HEK293 (cell line): ENCODE measurements around the gene TMEM164.

Experiments
- CTCF ChIA-PET: fragments of 350-600 bp; formaldehyde crosslinking; extraction: SDS; loops from one replicate; lab custom pipeline; 2021; ENCODE audit warnings: antibody characterized with exemption; lab: Yijun Ruan, JAX
- POLR2A ChIA-PET: fragments of 300-600 bp; formaldehyde crosslinking; extraction: SDS; loops from one replicate; lab custom pipeline; 2020; ENCODE audit warnings: antibody characterized with exemption, inconsistent platforms; lab: Yijun Ruan, JAX
- H3K27ac ChIP-seq: fragments of 200-500 bp; sonication (Bioruptor generic); 2 replicates; pipeline ENCODE4 v1.5.1; 2014; ENCODE audit warnings: low read depth, low read length, control low read depth, inconsistent platforms; ENCODE audit errors: extremely low read depth
- H3K36me3 ChIP-seq, 2 experiments: fragments of 200-500 bp in 1 of 2; sonication (Bioruptor generic) in 1 of 2; 1 replicate in 1 of 2; 2 replicates in 1 of 2; pipeline ENCODE4 v1.5.1; 2014 to 2017; ENCODE audit warnings: inconsistent platforms in 2 of 2, low read length in 2 of 2; ENCODE audit not compliant: control insufficient read depth in 2 of 2, insufficient read depth in 1 of 2
- H3K4me1 ChIP-seq: fragments of 200-500 bp; sonication (Bioruptor generic); 2 replicates; pipeline ENCODE4 v1.5.1; 2014; ENCODE audit warnings: mild to moderate bottlenecking, low read length, inconsistent platforms; ENCODE audit not compliant: control insufficient read depth, insufficient read depth
- H3K4me3 ChIP-seq: 2 replicates; pipeline ENCODE4 v1.5.1; 2011; ENCODE audit warnings: low read depth, mild to moderate bottlenecking, control low read depth, low read length, moderate library complexity
- H3K9me3 ChIP-seq: fragments of 200-500 bp; sonication (Bioruptor generic); 2 replicates; pipeline ENCODE4 v1.5.1; 2014; ENCODE audit warnings: low read depth, low read length, inconsistent platforms; ENCODE audit not compliant: control insufficient read depth, insufficient read depth
- KLF16 ChIP-seq: fragments of 450-650 bp; formaldehyde crosslinking; IDR thresholded peaks from 2 replicates; pipeline ENCODE4 v1.5.1; 2017; ENCODE audit warnings: missing biosample characterization, missing genetic modification characterization
- ZBTB21 ChIP-seq: fragments of 450-650 bp; formaldehyde crosslinking; IDR thresholded peaks from 2 replicates; pipeline ENCODE4 v1.5.1; 2017; ENCODE audit warnings: missing biosample characterization, missing genetic modification characterization
- ZFHX2 ChIP-seq: fragments of 450-650 bp; formaldehyde crosslinking; conservative IDR thresholded peaks from 2 replicates; pipeline ENCODE4 v1.5.1; 2016; ENCODE audit warnings: missing biosample characterization, missing genetic modification characterization
- ZNF114 ChIP-seq: fragments of 450-650 bp; formaldehyde crosslinking; IDR thresholded peaks from 2 replicates; pipeline ENCODE4 v1.5.0; 2017; ENCODE audit warnings: missing biosample characterization, missing genetic modification characterization
- ZNF350 ChIP-seq: fragments of 450-650 bp; formaldehyde crosslinking; IDR thresholded peaks from 2 replicates; pipeline ENCODE4 v1.5.0; 2017; ENCODE audit warnings: missing biosample characterization, mild to moderate bottlenecking, missing genetic modification characterization
- ZNF404 ChIP-seq: fragments of 450-650 bp; formaldehyde crosslinking; IDR thresholded peaks from 2 replicates; pipeline ENCODE4 v1.5.1; 2017; ENCODE audit warnings: missing biosample characterization, missing genetic modification characterization
- ZNF433 ChIP-seq: fragments of 450-650 bp; formaldehyde crosslinking; IDR thresholded peaks from 2 replicates; pipeline ENCODE4 v1.5.1; 2016; ENCODE audit warnings: missing biosample characterization, missing genetic modification characterization, low read depth
- TF ChIP-seq, protein P1 (sequence below): fragments of 450-650 bp; IDR thresholded peaks from 2 replicates; pipeline ENCODE4 v1.5.1; 2018; ENCODE audit warnings: missing biosample characterization, missing genetic modification characterization
- TF ChIP-seq, protein P2 (sequence below): fragments of 450-650 bp; formaldehyde crosslinking; IDR thresholded peaks from 2 replicates; pipeline ENCODE4 v1.5.1; 2017; ENCODE audit warnings: missing biosample characterization, missing genetic modification characterization
- TF ChIP-seq, protein P3 (sequence below): fragments of 450-650 bp; formaldehyde crosslinking; IDR thresholded peaks from 2 replicates; pipeline ENCODE4 v1.5.1; 2016; ENCODE audit warnings: missing biosample characterization, missing genetic modification characterization
- TF ChIP-seq, protein P4 (sequence below): fragments of 450-650 bp; formaldehyde crosslinking; IDR thresholded peaks from 2 replicates; pipeline ENCODE4 v1.5.1; 2016; ENCODE audit warnings: missing biosample characterization, missing genetic modification characterization
- TF ChIP-seq, protein P5 (sequence below): fragments of 450-650 bp; formaldehyde crosslinking; IDR thresholded peaks from 2 replicates; pipeline ENCODE4 v1.5.1; 2016; ENCODE audit warnings: missing biosample characterization, missing genetic modification characterization
- TF ChIP-seq, protein P6 (sequence below): fragments of 450-650 bp; formaldehyde crosslinking; conservative IDR thresholded peaks from 2 replicates; pipeline ENCODE4 v1.5.1; 2016; ENCODE audit warnings: low read depth, missing biosample characterization, missing genetic modification characterization

TMEM164 gene

DNA sequence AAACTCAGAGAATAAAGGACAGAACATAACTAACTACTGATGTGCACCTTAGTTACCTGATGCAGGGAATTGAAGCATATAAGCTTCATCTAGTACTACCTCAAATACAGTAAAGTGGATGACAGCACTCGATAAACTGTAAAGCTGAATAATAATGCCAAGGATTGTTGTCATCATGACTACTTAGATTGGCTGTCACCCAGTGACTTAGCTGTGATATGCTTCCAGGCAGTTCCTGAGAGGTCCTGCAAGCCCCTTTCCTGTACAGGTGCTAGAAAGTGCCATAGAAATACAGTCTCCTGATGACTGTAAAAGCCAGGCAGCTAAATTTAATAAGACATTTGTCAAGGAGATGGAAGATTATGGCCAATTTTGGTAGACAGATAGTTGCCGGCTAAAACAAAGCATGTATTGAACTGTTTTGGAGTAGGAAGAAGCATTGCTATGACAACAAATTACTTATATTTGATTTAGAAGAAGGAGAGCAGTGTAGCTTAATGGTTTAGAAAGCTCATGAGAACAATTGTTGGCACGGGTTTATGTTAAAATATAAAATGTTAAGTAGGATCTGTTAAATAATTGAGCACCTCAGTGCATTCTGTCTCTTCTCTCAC lies 29.7 kb downstream of the TMEM164 start:
- ChIA-PET POLR2A (no interaction called here), CTCF (interaction anchor here (0.5 to 1.3 kb wide), 4 partner anchors 13 to 375 kb away, joined by 3 read pairs; no protein-coding TSS in a partner anchor)
- H3K4me3 ChIP-seq, result no peak overlapping the region
- no peak overlapping the region for H3K27ac ChIP-seq
- H3K36me3 ChIP-seq, result no peaks in the 10 kb centered on the region
- no peaks in the 10 kb centered on the region for H3K9me3 ChIP-seq
- TF ChIP-seq ZNF404 (tag by site-specific recombination), result no peak
- peaks cover 5% of the 10 kb centered on the region; the same call in 1 of the 2 replicates for H3K4me1 ChIP-seq

DNA sequence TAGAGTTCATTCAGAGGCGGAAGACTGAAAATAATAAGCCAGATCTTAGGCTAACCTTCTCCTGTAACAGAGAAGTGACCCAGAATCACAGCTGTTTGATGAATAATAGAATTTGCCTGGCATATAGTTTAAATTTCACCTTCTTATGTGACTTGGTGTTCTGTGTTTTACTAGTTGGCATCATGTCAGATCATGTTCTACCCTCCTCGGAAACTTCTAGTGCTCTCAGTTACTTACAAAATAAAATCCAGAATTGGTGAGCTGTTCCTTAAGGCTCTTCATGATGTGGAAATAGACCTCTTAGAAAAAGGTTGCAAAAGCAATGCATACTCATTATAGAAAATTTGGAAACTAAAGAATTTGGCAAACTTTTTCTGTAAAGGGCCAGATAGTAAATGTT lies 31.1 kb downstream of the TMEM164 start:
- POLR2A ChIA-PET, result no interaction called here
- Histone ChIP-seq H3K4me3 (no peak overlapping the region), H3K27ac (no peak overlapping the region), H3K36me3 (no peaks in the 10 kb centered on the region), H3K4me1 (peaks cover 5% of the 10 kb centered on the region; the same call in 1 of the 2 replicates), H3K9me3 (no peaks in the 10 kb centered on the region)
- CTCF ChIA-PET, result interaction anchor here (0.6 kb wide), 1 partner anchor 86 kb away, joined by 3 read pairs; no protein-coding TSS in a partner anchor
- TF ChIP-seq ZFHX2 (tag by site-specific recombination), result no peak
- TF ChIP-seq, protein P1, sequence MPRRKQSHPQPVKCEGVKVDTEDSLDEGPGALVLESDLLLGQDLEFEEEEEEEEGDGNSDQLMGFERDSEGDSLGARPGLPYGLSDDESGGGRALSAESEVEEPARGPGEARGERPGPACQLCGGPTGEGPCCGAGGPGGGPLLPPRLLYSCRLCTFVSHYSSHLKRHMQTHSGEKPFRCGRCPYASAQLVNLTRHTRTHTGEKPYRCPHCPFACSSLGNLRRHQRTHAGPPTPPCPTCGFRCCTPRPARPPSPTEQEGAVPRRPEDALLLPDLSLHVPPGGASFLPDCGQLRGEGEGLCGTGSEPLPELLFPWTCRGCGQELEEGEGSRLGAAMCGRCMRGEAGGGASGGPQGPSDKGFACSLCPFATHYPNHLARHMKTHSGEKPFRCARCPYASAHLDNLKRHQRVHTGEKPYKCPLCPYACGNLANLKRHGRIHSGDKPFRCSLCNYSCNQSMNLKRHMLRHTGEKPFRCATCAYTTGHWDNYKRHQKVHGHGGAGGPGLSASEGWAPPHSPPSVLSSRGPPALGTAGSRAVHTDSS, result no peak
- TF ChIP-seq, protein P2, sequence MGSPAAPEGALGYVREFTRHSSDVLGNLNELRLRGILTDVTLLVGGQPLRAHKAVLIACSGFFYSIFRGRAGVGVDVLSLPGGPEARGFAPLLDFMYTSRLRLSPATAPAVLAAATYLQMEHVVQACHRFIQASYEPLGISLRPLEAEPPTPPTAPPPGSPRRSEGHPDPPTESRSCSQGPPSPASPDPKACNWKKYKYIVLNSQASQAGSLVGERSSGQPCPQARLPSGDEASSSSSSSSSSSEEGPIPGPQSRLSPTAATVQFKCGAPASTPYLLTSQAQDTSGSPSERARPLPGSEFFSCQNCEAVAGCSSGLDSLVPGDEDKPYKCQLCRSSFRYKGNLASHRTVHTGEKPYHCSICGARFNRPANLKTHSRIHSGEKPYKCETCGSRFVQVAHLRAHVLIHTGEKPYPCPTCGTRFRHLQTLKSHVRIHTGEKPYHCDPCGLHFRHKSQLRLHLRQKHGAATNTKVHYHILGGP, result no peak
- TF ChIP-seq, protein P3, sequence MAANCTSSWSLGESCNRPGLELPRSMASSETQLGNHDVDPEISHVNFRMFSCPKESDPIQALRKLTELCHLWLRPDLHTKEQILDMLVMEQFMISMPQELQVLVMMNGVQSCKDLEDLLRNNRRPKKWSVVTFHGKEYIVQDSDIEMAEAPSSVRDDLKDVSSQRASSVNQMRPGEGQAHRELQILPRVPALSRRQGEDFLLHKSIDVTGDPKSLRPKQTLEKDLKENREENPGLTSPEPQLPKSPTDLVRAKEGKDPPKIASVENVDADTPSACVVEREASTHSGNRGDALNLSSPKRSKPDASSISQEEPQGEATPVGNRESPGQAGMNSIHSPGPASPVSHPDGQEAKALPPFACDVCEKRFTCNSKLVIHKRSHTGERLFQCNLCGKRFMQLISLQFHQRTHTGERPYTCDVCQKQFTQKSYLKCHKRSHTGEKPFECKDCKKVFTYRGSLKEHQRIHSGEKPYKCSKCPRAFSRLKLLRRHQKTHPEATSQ (tag by site-specific recombination), result no peak
- no peak for TF ChIP-seq ZBTB21
- TF ChIP-seq ZNF114 (tag by site-specific recombination), result no peak
- no peak for TF ChIP-seq KLF16 (tag by site-specific recombination)
- TF ChIP-seq, protein P4, sequence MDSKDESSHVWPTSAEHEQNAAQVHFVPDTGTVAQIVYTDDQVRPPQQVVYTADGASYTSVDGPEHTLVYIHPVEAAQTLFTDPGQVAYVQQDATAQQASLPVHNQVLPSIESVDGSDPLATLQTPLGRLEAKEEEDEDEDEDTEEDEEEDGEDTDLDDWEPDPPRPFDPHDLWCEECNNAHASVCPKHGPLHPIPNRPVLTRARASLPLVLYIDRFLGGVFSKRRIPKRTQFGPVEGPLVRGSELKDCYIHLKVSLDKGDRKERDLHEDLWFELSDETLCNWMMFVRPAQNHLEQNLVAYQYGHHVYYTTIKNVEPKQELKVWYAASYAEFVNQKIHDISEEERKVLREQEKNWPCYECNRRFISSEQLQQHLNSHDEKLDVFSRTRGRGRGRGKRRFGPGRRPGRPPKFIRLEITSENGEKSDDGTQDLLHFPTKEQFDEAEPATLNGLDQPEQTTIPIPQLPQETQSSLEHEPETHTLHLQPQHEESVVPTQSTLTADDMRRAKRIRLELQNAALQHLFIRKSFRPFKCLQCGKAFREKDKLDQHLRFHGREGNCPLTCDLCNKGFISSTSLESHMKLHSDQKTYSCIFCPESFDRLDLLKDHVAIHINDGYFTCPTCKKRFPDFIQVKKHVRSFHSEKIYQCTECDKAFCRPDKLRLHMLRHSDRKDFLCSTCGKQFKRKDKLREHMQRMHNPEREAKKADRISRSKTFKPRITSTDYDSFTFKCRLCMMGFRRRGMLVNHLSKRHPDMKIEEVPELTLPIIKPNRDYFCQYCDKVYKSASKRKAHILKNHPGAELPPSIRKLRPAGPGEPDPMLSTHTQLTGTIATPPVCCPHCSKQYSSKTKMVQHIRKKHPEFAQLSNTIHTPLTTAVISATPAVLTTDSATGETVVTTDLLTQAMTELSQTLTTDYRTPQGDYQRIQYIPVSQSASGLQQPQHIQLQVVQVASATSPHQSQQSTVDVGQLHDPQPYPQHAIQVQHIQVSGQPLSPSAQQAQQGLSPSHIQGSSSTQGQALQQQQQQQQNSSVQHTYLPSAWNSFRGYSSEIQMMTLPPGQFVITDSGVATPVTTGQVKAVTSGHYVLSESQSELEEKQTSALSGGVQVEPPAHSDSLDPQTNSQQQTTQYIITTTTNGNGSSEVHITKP (tag by site-specific recombination), result no peak
- TF ChIP-seq ZNF350 (tag by site-specific recombination), result no peak
- TF ChIP-seq, protein P5, sequence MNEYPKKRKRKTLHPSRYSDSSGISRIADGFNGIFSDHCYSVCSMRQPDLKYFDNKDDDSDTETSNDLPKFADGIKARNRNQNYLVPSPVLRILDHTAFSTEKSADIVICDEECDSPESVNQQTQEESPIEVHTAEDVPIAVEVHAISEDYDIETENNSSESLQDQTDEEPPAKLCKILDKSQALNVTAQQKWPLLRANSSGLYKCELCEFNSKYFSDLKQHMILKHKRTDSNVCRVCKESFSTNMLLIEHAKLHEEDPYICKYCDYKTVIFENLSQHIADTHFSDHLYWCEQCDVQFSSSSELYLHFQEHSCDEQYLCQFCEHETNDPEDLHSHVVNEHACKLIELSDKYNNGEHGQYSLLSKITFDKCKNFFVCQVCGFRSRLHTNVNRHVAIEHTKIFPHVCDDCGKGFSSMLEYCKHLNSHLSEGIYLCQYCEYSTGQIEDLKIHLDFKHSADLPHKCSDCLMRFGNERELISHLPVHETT (tag by site-specific recombination), result no peak
- TF ChIP-seq, protein P6, sequence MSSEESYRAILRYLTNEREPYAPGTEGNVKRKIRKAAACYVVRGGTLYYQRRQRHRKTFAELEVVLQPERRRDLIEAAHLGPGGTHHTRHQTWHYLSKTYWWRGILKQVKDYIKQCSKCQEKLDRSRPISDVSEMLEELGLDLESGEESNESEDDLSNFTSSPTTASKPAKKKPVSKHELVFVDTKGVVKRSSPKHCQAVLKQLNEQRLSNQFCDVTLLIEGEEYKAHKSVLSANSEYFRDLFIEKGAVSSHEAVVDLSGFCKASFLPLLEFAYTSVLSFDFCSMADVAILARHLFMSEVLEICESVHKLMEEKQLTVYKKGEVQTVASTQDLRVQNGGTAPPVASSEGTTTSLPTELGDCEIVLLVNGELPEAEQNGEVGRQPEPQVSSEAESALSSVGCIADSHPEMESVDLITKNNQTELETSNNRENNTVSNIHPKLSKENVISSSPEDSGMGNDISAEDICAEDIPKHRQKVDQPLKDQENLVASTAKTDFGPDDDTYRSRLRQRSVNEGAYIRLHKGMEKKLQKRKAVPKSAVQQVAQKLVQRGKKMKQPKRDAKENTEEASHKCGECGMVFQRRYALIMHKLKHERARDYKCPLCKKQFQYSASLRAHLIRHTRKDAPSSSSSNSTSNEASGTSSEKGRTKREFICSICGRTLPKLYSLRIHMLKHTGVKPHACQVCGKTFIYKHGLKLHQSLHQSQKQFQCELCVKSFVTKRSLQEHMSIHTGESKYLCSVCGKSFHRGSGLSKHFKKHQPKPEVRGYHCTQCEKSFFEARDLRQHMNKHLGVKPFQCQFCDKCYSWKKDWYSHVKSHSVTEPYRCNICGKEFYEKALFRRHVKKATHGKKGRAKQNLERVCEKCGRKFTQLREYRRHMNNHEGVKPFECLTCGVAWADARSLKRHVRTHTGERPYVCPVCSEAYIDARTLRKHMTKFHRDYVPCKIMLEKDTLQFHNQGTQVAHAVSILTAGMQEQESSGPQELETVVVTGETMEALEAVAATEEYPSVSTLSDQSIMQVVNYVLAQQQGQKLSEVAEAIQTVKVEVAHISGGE (tag by site-specific recombination), result no peak
- TF ChIP-seq ZNF433 (tag by site-specific recombination), result no peak
